Measurements from ENCODE around the gene PTPN1.

DNA sequence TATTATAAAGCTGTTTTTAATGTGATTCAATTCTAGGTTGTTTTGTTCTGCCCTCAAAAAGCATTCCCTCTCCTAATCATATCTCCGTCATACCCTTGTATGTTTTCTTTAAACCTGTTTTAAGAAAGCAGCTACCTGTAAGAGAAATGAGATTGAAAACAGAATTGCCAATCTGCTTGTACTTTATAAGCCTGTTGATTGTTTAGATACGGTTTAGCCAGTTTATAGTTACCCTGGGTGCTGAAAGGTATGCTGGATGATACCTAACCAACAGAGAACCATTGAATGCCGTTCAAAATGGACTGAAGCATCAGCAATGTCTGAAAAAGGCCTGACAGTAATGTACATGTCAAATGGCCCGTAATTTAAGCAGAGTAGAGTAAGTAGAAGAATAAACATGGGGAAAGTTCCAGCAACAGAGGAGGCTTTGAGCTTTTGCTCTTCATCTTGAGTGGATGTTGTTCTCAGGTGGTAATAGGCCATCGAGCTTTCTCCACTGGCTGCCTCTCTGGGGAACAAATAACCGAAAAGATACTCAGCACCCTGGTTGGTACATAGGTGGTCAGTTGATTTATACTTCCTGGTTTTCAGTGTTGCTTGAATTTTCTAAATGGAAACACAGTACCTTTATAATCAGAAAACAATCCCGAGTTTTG, 27.5 kb downstream of the PTPN1 start:
- TF ChIP-seq CTCF (IDR thresholded peaks at IDR 0.05; ENCODE audit: low read depth, low read length, poor library complexity, severe bottlenecking), result no peak
- no peak for TF ChIP-seq EZH2phosphoT487 (IDR thresholded peaks at IDR 0.05; ENCODE audit: borderline replicate concordance, low read length)

Data from DOHH2 (cell line).